ENCODE measurements around the gene OR6A2.

The OR6A2 gene

GRCh38 chr11:6755953-6756347 is 43.5 kb downstream of the OR6A2 start:
- H3F3A ChIP-seq (ENCODE audit: insufficient read depth), result no peaks in the 10 kb centered on the region
- H3K36me3 ChIP-seq (ENCODE audit: low read length), result no peaks in the 10 kb centered on the region
- TF ChIP-seq CTCF (IDR thresholded peaks at IDR 0.05; ENCODE audit: insufficient read depth, low read length, poor library complexity, severe bottlenecking) (no peak), EZH2phosphoT487 (conservative IDR thresholded peaks at IDR 0.05; ENCODE audit: low read length) (no peak)
- H4K20me1 ChIP-seq (ENCODE audit: low read depth, low read length), result no peaks in the 10 kb centered on the region
- H3K9me3 ChIP-seq (ENCODE audit: insufficient read depth, low read length), result no peaks in the 10 kb centered on the region
- H3K4me2 ChIP-seq (ENCODE audit: low read depth, low read length, poor library complexity, severe bottlenecking), result no peak overlapping the region
- H3K27me3 ChIP-seq (ENCODE audit: low read length), result no peaks in the 10 kb centered on the region
- H2AFZ ChIP-seq (ENCODE audit: low read depth, low read length, severe bottlenecking), result no peak overlapping the region
- no peak overlapping the region for H3K27ac ChIP-seq (ENCODE audit: low read depth, low read length)
- H3K9ac ChIP-seq (ENCODE audit: low read length), result no peak overlapping the region
- no peaks in the 10 kb centered on the region for H3K79me2 ChIP-seq (ENCODE audit: insufficient read depth, low read length)
- H3K4me3 ChIP-seq (ENCODE audit: insufficient read depth, low read length, poor library complexity, severe bottlenecking), result no peak overlapping the region
- no peaks in the 10 kb centered on the region for H3K9me2 ChIP-seq (replicated peaks; ENCODE audit: insufficient read depth, low read length)

GRCh38 chr11:6755303-6755952 is 44.1 kb downstream of the OR6A2 start:
- H3K79me2 ChIP-seq (ENCODE audit: insufficient read depth, low read length), result no peaks in the 10 kb centered on the region
- no peak overlapping the region for H3K4me3 ChIP-seq (ENCODE audit: insufficient read depth, low read length, poor library complexity, severe bottlenecking)
- no peaks in the 10 kb centered on the region for H3K36me3 ChIP-seq (ENCODE audit: low read length)
- H2AFZ ChIP-seq (ENCODE audit: low read depth, low read length, severe bottlenecking), result no peak overlapping the region
- no peaks in the 10 kb centered on the region for H3F3A ChIP-seq (ENCODE audit: insufficient read depth)
- no peaks in the 10 kb centered on the region for H4K20me1 ChIP-seq (ENCODE audit: low read depth, low read length)
- no peaks in the 10 kb centered on the region for H3K27me3 ChIP-seq (ENCODE audit: low read length)
- H3K4me2 ChIP-seq (ENCODE audit: low read depth, low read length, poor library complexity, severe bottlenecking), result no peak overlapping the region
- H3K27ac ChIP-seq (ENCODE audit: low read depth, low read length), result no peak overlapping the region
- no peaks in the 10 kb centered on the region for H3K9me2 ChIP-seq (replicated peaks; ENCODE audit: insufficient read depth, low read length)
- TF ChIP-seq CTCF (IDR thresholded peaks at IDR 0.05; ENCODE audit: insufficient read depth, low read length, poor library complexity, severe bottlenecking), result peak; percentile 97
- TF ChIP-seq EZH2phosphoT487 (conservative IDR thresholded peaks at IDR 0.05; ENCODE audit: low read length), result no peak
- H3K9ac ChIP-seq (ENCODE audit: low read length), result no peak overlapping the region
- no peaks in the 10 kb centered on the region for H3K9me3 ChIP-seq (ENCODE audit: insufficient read depth, low read length)

GRCh38 chr11:6747097-6747668 is 52.3 kb downstream of the OR6A2 start:
- Histone ChIP-seq H3K9me3 (ENCODE audit: insufficient read depth, low read length) (no peaks in the 10 kb centered on the region), H2AFZ (ENCODE audit: low read depth, low read length, severe bottlenecking) (no peak overlapping the region), H3K79me2 (ENCODE audit: insufficient read depth, low read length) (no peaks in the 10 kb centered on the region), H3K27ac (ENCODE audit: low read depth, low read length) (no peak overlapping the region), H3K27me3 (ENCODE audit: low read length) (no peaks in the 10 kb centered on the region), H3K9me2 (replicated peaks; ENCODE audit: insufficient read depth, low read length) (no peaks in the 10 kb centered on the region), H4K20me1 (ENCODE audit: low read depth, low read length) (no peaks in the 10 kb centered on the region), H3K4me3 (ENCODE audit: insufficient read depth, low read length, poor library complexity, severe bottlenecking) (no peak overlapping the region), H3K36me3 (ENCODE audit: low read length) (no peaks in the 10 kb centered on the region), H3F3A (ENCODE audit: insufficient read depth) (no peaks in the 10 kb centered on the region), H3K9ac (ENCODE audit: low read length) (no peak overlapping the region), H3K4me2 (ENCODE audit: low read depth, low read length, poor library complexity, severe bottlenecking) (no peak overlapping the region)
- TF ChIP-seq CTCF (IDR thresholded peaks at IDR 0.05; ENCODE audit: insufficient read depth, low read length, poor library complexity, severe bottlenecking), result no peak

Data from SU-DHL-6 (cell line).